KMS-11 (cell line): ENCODE data around the gene PRKG1.

Experiments
- H2AFZ ChIP-seq: fragments of 200-600 bp; sonication (generic); 2 replicates; pipeline ENCODE4 v1.6.1; 2016; ENCODE audit warnings: antibody characterized with exemption, mixed run types, low read depth
- H3K27ac ChIP-seq: fragments of 200-600 bp; sonication (generic); 2 replicates; pipeline ENCODE4 v1.6.1; 2016; ENCODE audit warnings: mild to moderate bottlenecking, mixed run types
- H3K27me3 ChIP-seq: fragments of 200-600 bp; sonication (generic); 2 replicates; pipeline ENCODE4 v1.6.1; 2017; ENCODE audit warnings: mild to moderate bottlenecking, low read depth, mixed run types, moderate library complexity; ENCODE audit not compliant: insufficient read depth
- H3K36me3 ChIP-seq: fragments of 200-600 bp; sonication (generic); 2 replicates; pipeline ENCODE4 v1.6.1; 2017; ENCODE audit warnings: mild to moderate bottlenecking, mixed run types; ENCODE audit not compliant: insufficient read depth
- H3K4me1 ChIP-seq: fragments of 200-600 bp; sonication (generic); 2 replicates; pipeline ENCODE4 v1.6.1; 2016; ENCODE audit warnings: mild to moderate bottlenecking, low read depth, mixed run types; ENCODE audit not compliant: poor library complexity, severe bottlenecking
- H3K4me2 ChIP-seq: fragments of 200-600 bp; sonication (generic); 2 replicates; pipeline ENCODE4 v1.7.0; 2016; ENCODE audit warnings: mild to moderate bottlenecking, mixed run types
- H3K4me3 ChIP-seq: fragments of 200-600 bp; sonication (generic); IDR thresholded peaks from 2 replicates; pipeline ENCODE4 v1.6.1; 2017; ENCODE audit warnings: low read depth, low read length, mixed read lengths; ENCODE audit not compliant: insufficient read depth
- H3K79me2 ChIP-seq: fragments of 200-600 bp; sonication (generic); 2 replicates; pipeline ENCODE4 v1.6.1; 2016; ENCODE audit warnings: low read depth, mixed run types; ENCODE audit not compliant: insufficient read depth
- H3K9ac ChIP-seq: fragments of 200-600 bp; sonication (generic); 2 replicates; pipeline ENCODE4 v1.6.1; 2016; ENCODE audit warnings: mild to moderate bottlenecking, mixed run types
- H4K20me1 ChIP-seq: fragments of 200-600 bp; sonication (generic); 2 replicates; pipeline ENCODE4 v1.6.1; 2016; ENCODE audit warnings: mild to moderate bottlenecking, mixed run types; ENCODE audit not compliant: insufficient read depth
- TF ChIP-seq, protein P1 (sequence below): fragments of 200-600 bp; sonication (generic); conservative IDR thresholded peaks from 2 replicates; pipeline ENCODE4 v1.6.1; 2017; ENCODE audit warnings: low read depth, mild to moderate bottlenecking, antibody characterized with exemption, low read length, moderate library complexity, mixed read lengths

PRKG1 gene

DNA sequence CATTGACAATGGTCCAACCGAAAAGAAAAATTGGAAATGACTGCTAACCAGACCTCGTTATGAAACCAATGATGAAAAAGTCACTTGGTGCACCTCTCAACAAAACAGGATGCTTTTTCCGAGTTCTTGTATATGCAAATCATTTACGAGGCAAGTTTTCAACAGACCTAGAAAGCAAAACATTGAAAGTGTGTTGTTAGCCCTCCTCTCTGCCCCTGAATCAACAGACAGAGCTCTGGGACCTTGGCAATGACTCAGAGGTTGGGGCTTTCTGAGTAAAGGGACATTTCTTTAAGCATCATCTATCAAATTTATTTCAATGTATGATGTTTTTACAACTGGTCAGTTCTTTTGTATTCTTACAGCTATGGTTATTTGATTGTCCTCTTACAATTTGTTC lies 1223.5 kb downstream of the PRKG1 start:
- H3K9ac ChIP-seq = no peak overlapping the region

DNA sequence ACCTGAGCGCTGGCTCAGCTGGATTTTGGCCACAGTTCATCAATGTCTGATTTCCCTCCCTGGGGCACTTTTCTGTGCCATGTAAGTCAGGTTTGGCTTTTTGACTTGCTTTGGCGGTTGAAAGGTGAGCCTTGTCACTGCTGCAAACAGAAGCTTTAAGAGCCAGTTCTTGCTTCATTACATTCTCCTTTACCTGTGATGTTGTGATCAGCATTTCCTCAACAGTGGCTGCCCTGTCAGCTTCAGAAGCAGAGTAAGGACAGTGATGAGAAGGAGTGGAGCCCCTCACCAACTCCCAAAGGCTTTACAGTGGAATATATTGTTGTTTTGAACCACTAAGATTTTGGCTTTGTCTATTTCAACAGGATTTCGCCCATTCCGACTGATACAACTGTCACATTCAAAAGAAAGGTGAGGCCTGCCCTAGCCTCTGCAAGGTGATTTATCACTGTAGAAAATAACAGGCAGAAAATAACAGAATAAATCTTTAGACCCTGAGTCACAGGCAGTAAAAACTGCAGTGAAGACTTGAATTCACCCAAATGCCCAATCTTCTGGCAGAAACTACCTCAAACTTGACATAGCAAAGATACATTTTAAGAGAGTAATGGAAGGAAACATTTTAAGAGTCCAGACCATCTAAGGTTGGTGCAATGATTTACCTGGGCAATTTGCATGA lies 1226.5 kb downstream of the PRKG1 start:
- no peaks in the 10 kb centered on the region for H3K4me1 ChIP-seq
- H4K20me1 ChIP-seq = no peaks in the 10 kb centered on the region
- no peak overlapping the region for H3K4me2 ChIP-seq
- H3K4me3 ChIP-seq = no peak overlapping the region
- H3K79me2 ChIP-seq = no peaks in the 10 kb centered on the region
- TF ChIP-seq, protein P1, sequence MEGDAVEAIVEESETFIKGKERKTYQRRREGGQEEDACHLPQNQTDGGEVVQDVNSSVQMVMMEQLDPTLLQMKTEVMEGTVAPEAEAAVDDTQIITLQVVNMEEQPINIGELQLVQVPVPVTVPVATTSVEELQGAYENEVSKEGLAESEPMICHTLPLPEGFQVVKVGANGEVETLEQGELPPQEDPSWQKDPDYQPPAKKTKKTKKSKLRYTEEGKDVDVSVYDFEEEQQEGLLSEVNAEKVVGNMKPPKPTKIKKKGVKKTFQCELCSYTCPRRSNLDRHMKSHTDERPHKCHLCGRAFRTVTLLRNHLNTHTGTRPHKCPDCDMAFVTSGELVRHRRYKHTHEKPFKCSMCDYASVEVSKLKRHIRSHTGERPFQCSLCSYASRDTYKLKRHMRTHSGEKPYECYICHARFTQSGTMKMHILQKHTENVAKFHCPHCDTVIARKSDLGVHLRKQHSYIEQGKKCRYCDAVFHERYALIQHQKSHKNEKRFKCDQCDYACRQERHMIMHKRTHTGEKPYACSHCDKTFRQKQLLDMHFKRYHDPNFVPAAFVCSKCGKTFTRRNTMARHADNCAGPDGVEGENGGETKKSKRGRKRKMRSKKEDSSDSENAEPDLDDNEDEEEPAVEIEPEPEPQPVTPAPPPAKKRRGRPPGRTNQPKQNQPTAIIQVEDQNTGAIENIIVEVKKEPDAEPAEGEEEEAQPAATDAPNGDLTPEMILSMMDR = no peak
- H3K36me3 ChIP-seq = no peaks in the 10 kb centered on the region
- no peak overlapping the region for H3K27ac ChIP-seq
- H2AFZ ChIP-seq = no peak overlapping the region
- H3K9ac ChIP-seq = no peak overlapping the region
- no peaks in the 10 kb centered on the region for H3K27me3 ChIP-seq

More for the DNA sequence above, 1223.5 kb downstream of the PRKG1 start:
- TF ChIP-seq, protein P1 = no peak
- H2AFZ ChIP-seq = no peak overlapping the region
- H3K4me3 ChIP-seq = no peak overlapping the region
- H3K27ac ChIP-seq = no peak overlapping the region
- H3K79me2 ChIP-seq = no peaks in the 10 kb centered on the region
- no peak overlapping the region for H3K4me2 ChIP-seq
- no peaks in the 10 kb centered on the region for H3K4me1 ChIP-seq
- H4K20me1 ChIP-seq = no peaks in the 10 kb centered on the region
- no peaks in the 10 kb centered on the region for H3K36me3 ChIP-seq
- no peaks in the 10 kb centered on the region for H3K27me3 ChIP-seq

DNA sequence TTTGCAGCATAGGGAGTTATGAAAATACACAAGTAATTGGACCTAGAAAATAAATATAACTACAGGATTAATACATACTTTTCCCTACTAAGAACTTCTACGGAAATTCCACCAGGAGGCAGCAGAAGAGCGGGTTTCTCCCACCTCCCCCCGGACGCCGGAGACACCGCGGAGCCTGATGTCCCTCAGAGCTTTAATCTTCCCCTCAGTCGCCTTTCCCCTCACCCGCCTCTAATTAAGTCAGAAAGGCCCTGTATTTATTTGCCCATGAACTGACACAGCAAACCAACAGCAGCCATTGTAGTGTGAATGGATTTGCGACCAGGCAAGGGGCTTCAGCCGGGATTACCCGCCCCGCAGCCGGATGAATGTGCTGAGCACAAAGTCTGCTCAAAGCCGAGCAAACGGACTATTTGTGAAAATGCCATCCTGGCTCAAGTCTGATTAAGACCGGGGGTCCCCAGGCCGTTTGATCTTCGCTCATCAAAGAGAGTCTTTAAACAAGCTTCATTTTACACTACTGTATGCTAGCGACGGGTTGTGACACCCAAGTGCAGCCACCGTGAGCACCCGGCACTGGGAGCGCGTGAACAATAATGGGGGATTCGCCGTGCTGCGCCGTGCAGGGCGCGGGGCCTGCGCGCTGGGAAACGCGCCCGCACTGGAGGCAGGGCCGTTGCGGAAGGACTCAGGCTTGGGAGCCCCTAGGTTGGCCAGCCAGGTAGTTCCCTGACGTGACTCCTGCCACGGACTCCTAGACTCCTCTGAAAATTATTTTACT lies 1234.2 kb downstream of the PRKG1 start:
- Histone ChIP-seq H3K36me3 (no peaks in the 10 kb centered on the region), H4K20me1 (no peaks in the 10 kb centered on the region), H3K27ac (no peak overlapping the region), H3K4me3 (no peak overlapping the region), H2AFZ (peak overlapping the region; percentile 81), H3K9ac (no peak overlapping the region), H3K4me2 (no peak overlapping the region), H3K27me3 (no peaks in the 10 kb centered on the region), H3K79me2 (no peaks in the 10 kb centered on the region), H3K4me1 (peaks cover 7% of the 10 kb centered on the region)
- TF ChIP-seq, protein P1 = peak; percentile 73

DNA sequence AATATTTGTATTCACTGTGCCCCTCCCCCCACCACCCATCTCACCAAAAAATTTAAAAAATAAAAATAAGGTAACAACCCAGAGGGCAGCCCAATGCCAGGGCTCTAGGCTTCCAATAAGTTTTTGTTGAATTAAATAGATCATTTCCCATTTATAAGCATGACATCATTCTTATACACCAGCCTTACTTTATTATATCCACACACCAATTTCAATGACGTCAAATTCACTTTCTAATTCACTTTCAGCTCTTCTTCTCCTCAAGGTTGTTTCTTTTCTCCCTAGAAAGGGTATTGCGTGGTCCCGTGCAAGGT lies 1238.6 kb downstream of the PRKG1 start:
- TF ChIP-seq, protein P1 = no peak
- Histone ChIP-seq H3K9ac (peak overlapping the region; percentile 21; the same call in 1 of the 2 replicates), H4K20me1 (no peaks in the 10 kb centered on the region), H3K79me2 (no peaks in the 10 kb centered on the region), H3K4me1 (peaks cover 13% of the 10 kb centered on the region), H2AFZ (peak overlapping the region; percentile 83; the same call in 1 of the 2 replicates), H3K4me2 (peak overlapping the region; percentile 79), H3K4me3 (no peak overlapping the region), H3K27ac (no peak overlapping the region), H3K27me3 (no peaks in the 10 kb centered on the region), H3K36me3 (no peaks in the 10 kb centered on the region)
